HG02763 (cell line): ENCODE data around the gene UPF2.

Experiments
- ATAC-seq: cut with Tn5 transposase; IDR thresholded peaks from one replicate; pipeline ENCODE4 v1.9.1; 2021; ENCODE audit warnings: mild to moderate bottlenecking, moderate library complexity; ENCODE audit not compliant: unreplicated experiment

The UPF2 gene

GRCh38 chr10:11871466-11871865 lies 171.1 kb downstream of the UPF2 start:
- no peak for ATAC-seq

GRCh38 chr10:11870900-11871400 lies 171.7 kb downstream of the UPF2 start:
- no peak for ATAC-seq

- ATAC-seq = no peak
These were observed 172.2 kb downstream of the UPF2 start for GRCh38 chr10:11870461-11870780.
